ENCODE measurements around the gene PURA. TPM values are rescaled to one million over a fixed set of nuclear protein-coding genes. Genes with fewer than 3 reads are reported as not detected.

The PURA gene
- total RNA-seq, 1 experiment from 2014 or later, result 20.1 TPM

- Mint-ChIP-seq H3K36me3 (ENCODE audit: insufficient read depth, unreplicated experiment) (no peaks in the 10 kb centered on the region), H3K27me3 (ENCODE audit: insufficient read depth, unreplicated experiment) (no peaks in the 10 kb centered on the region), H3K4me1 (ENCODE audit: insufficient read depth, unreplicated experiment) (no peaks in the 10 kb centered on the region), H3K27ac (ENCODE audit: low read depth, unreplicated experiment) (no peak overlapping the region), H3K4me3 (ENCODE audit: unreplicated experiment) (no peak overlapping the region), H3K9me3 (ENCODE audit: unreplicated experiment) (no peaks in the 10 kb centered on the region)
- intact Hi-C loops (cut with micrococcal nuclease), result no loop called here
- CTCF ChIA-PET, result interaction anchor here (0.7 to 2.6 kb wide), 4 partner anchors 11 to 76 kb away, joined by 3 to 14 read pairs (median 4); no protein-coding TSS in a partner anchor
- no TSS peak for BruUV-seq (replicated peaks)
- DNase-seq (ENCODE audit: unreplicated experiment), result no peak
- POLR2A ChIA-PET, result interaction anchor here (1.0 kb wide), 1 partner anchor 78 kb away, joined by 3 read pairs; no protein-coding TSS in a partner anchor
- no peak for TF ChIP-seq CTCF (IDR thresholded peaks at IDR 0.05; ENCODE audit: unreplicated experiment)
Measured at GRCh38 chr5:140148508-140148907, 34.6 kb downstream of the PURA start.

GRCh38 chr5:140150201-140150600 is 36.3 kb downstream of the PURA start:
- Mint-ChIP-seq H3K4me1 (ENCODE audit: insufficient read depth, unreplicated experiment) (no peaks in the 10 kb centered on the region), H3K4me3 (ENCODE audit: unreplicated experiment) (no peak overlapping the region), H3K9me3 (ENCODE audit: unreplicated experiment) (no peaks in the 10 kb centered on the region), H3K27ac (ENCODE audit: low read depth, unreplicated experiment) (no peak overlapping the region), H3K27me3 (ENCODE audit: insufficient read depth, unreplicated experiment) (no peaks in the 10 kb centered on the region), H3K36me3 (ENCODE audit: insufficient read depth, unreplicated experiment) (no peaks in the 10 kb centered on the region)
- intact Hi-C loops (cut with micrococcal nuclease), result no loop called here
- POLR2A ChIA-PET, result interaction anchor here (0.9 kb wide), 1 partner anchor 43 kb away, joined by 3 read pairs; no protein-coding TSS in a partner anchor
- CTCF ChIA-PET, result interaction anchor here (0.6 to 2.6 kb wide), 5 partner anchors 16 to 362 kb away, joined by 3 to 14 read pairs (median 4); no protein-coding TSS in a partner anchor
- no peak for DNase-seq (ENCODE audit: unreplicated experiment)
- BruUV-seq (replicated peaks), result no TSS peak
- TF ChIP-seq CTCF (IDR thresholded peaks at IDR 0.05; ENCODE audit: unreplicated experiment), result no peak

GRCh38 chr5:140151144-140152021 is 37.5 kb downstream of the PURA start:
- H3K4me1 Mint-ChIP-seq (ENCODE audit: insufficient read depth, unreplicated experiment), result no peaks in the 10 kb centered on the region
- no peaks in the 10 kb centered on the region for H3K9me3 Mint-ChIP-seq (ENCODE audit: unreplicated experiment)
- intact Hi-C loops (cut with micrococcal nuclease), result no loop called here
- H3K36me3 Mint-ChIP-seq (ENCODE audit: insufficient read depth, unreplicated experiment), result no peaks in the 10 kb centered on the region
- DNase-seq (ENCODE audit: unreplicated experiment), result no peak
- ChIA-PET POLR2A (interaction anchor here (0.7 to 1.2 kb wide), 4 partner anchors 19 to 179 kb away, joined by 3 read pairs; partner anchors contain the start of gene CYSTM1), CTCF (interaction anchor here (0.9 to 10.2 kb wide), 5 partner anchors 9 to 183 kb away, joined by 3 to 215 read pairs (median 4); no protein-coding TSS in a partner anchor)
- TF ChIP-seq CTCF (IDR thresholded peaks at IDR 0.05; ENCODE audit: unreplicated experiment), result no peak
- H3K4me3 Mint-ChIP-seq (ENCODE audit: unreplicated experiment), result no peak overlapping the region
- H3K27me3 Mint-ChIP-seq (ENCODE audit: insufficient read depth, unreplicated experiment), result no peaks in the 10 kb centered on the region
- H3K27ac Mint-ChIP-seq (ENCODE audit: low read depth, unreplicated experiment), result no peak overlapping the region
- BruUV-seq (replicated peaks), result no TSS peak
